ENCODE results near the gene LCOR. TPM values are rescaled to one million over a fixed set of nuclear protein-coding genes. Genes with fewer than 3 reads are reported as not detected.

The LCOR gene
- total RNA-seq, 1 donor from 2014 or later, result 68.2 TPM

- Mint-ChIP-seq H3K36me3 (peaks cover 27% of the 10 kb centered on the region), H3K9me3 (peaks cover 4% of the 10 kb centered on the region), H3K27ac (no peak overlapping the region), H3K4me3 (no peak overlapping the region), H3K4me1 (no peaks in the 10 kb centered on the region), H3K27me3 (ENCODE audit: low read depth) (no peaks in the 10 kb centered on the region)
- TF ChIP-seq, protein P1, sequence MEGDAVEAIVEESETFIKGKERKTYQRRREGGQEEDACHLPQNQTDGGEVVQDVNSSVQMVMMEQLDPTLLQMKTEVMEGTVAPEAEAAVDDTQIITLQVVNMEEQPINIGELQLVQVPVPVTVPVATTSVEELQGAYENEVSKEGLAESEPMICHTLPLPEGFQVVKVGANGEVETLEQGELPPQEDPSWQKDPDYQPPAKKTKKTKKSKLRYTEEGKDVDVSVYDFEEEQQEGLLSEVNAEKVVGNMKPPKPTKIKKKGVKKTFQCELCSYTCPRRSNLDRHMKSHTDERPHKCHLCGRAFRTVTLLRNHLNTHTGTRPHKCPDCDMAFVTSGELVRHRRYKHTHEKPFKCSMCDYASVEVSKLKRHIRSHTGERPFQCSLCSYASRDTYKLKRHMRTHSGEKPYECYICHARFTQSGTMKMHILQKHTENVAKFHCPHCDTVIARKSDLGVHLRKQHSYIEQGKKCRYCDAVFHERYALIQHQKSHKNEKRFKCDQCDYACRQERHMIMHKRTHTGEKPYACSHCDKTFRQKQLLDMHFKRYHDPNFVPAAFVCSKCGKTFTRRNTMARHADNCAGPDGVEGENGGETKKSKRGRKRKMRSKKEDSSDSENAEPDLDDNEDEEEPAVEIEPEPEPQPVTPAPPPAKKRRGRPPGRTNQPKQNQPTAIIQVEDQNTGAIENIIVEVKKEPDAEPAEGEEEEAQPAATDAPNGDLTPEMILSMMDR (IDR thresholded peaks at IDR 0.05; ENCODE audit: unreplicated experiment), result no peak
- DNase-seq (ENCODE audit: low spot score in 2 of 2, unreplicated experiment in 2 of 2), result no peak
Measured at GRCh38 chr10:96917628-96918027, 85.5 kb downstream of the LCOR start.

DNA sequence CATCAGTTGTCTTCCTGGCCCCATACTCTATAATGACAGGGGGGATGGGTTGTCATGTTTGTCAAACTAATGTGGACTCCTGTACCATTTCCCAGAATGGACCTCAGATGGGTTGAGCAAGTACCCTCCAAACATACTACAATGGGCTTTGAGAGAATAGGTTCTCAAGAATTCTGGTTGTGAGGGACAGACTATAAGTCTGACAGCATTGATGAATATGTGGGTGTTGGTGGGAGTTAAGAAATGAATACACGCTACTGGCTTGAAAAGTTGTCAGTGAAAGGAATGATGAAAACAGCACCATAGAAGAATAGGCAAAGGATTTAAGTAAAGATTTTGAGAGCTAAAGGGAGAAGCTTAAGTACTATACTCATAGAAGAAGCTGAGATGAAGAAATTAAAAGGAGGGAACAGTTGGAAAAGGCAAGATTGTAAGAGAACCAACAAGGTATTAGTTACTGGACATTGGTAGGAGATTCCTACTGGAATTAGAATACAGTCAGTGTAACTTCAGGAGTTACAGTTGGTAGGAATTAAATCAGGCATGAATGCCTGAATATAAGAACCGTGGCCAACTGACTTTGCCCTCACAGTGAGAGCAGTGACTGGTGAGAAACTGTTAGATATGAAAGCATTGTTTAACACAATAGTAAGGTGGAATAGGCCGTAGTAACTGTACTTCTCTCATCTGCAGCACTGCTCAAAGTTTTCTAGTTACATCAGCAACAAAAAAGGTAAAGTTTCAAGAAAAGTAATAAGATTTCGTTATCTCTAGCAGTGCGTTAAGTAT is 86.3 kb downstream of the LCOR start:
- no peak for DNase-seq (ENCODE audit: low spot score in 2 of 2, unreplicated experiment in 2 of 2)
- Mint-ChIP-seq H3K9me3 (peaks cover 4% of the 10 kb centered on the region), H3K4me1 (no peaks in the 10 kb centered on the region), H3K36me3 (peaks cover 23% of the 10 kb centered on the region), H3K4me3 (no peak overlapping the region), H3K27ac (peak overlapping the region; percentile 1), H3K27me3 (ENCODE audit: low read depth) (no peaks in the 10 kb centered on the region)
- TF ChIP-seq, protein P1 (IDR thresholded peaks at IDR 0.05; ENCODE audit: unreplicated experiment), result no peak

GRCh38 chr10:96919785-96920430 is 87.8 kb downstream of the LCOR start:
- H3K4me3 Mint-ChIP-seq, result no peak overlapping the region
- TF ChIP-seq, protein P1 (IDR thresholded peaks at IDR 0.05; ENCODE audit: unreplicated experiment), result no peak
- no peak overlapping the region for H3K27ac Mint-ChIP-seq
- no peak for DNase-seq (ENCODE audit: low spot score in 2 of 2, unreplicated experiment in 2 of 2)
- no peaks in the 10 kb centered on the region for H3K4me1 Mint-ChIP-seq
- H3K27me3 Mint-ChIP-seq (ENCODE audit: low read depth), result no peaks in the 10 kb centered on the region
- peaks cover 27% of the 10 kb centered on the region for H3K36me3 Mint-ChIP-seq
- H3K9me3 Mint-ChIP-seq, result peaks cover 4% of the 10 kb centered on the region

- Mint-ChIP-seq H3K4me3 (no peak overlapping the region), H3K9me3 (peaks cover 4% of the 10 kb centered on the region), H3K4me1 (no peaks in the 10 kb centered on the region), H3K36me3 (peaks cover 33% of the 10 kb centered on the region), H3K27me3 (ENCODE audit: low read depth) (no peaks in the 10 kb centered on the region), H3K27ac (no peak overlapping the region)
- TF ChIP-seq, protein P1 (IDR thresholded peaks at IDR 0.05; ENCODE audit: unreplicated experiment), result no peak
- DNase-seq (ENCODE audit: low spot score in 2 of 2, unreplicated experiment in 2 of 2), result no peak
Measured at GRCh38 chr10:96921655-96922054, 89.6 kb downstream of the LCOR start.

GRCh38 chr10:96922978-96923948 is 91.2 kb downstream of the LCOR start:
- peaks cover 18% of the 10 kb centered on the region for H3K9me3 Mint-ChIP-seq

More at GRCh38 chr10:96922978-96923948, 91.2 kb downstream of the LCOR start:
- TF ChIP-seq, protein P1 (IDR thresholded peaks at IDR 0.05; ENCODE audit: unreplicated experiment), result no peak
- H3K27me3 Mint-ChIP-seq (ENCODE audit: low read depth), result no peaks in the 10 kb centered on the region
- no peak overlapping the region for H3K4me3 Mint-ChIP-seq
- peaks cover 39% of the 10 kb centered on the region for H3K36me3 Mint-ChIP-seq
- no peak overlapping the region for H3K27ac Mint-ChIP-seq
- no peaks in the 10 kb centered on the region for H3K4me1 Mint-ChIP-seq
- no peak for DNase-seq (ENCODE audit: low spot score in 2 of 2, unreplicated experiment in 2 of 2)
